MCF 10A (cell line): ENCODE data around the gene YIPF6. TPM values are rescaled to one million over a fixed set of nuclear protein-coding genes. Genes with fewer than 3 reads are reported as not detected.
"Not testable (repeated sequence)": the region's sequence is repeated elsewhere in the genome, so short reads cannot be mapped to it uniquely, and the experiment has no call there.

Experiments used
- BruUV-seq: library from RNA; stranded (reverse); fragments of 400-500 nt; replicated peaks from 2 replicates; lab custom pipeline; 2021; lab: Mats Ljungman, UMichigan
- CTCF ChIA-PET: fragments of 300-600 bp; sonication (Branson Sonifier 250); formaldehyde crosslinking; extraction: SDS; loops from one replicate; lab custom pipeline; 2021; ENCODE audit warnings: antibody characterized with exemption, inconsistent platforms; lab: Yijun Ruan, JAX
- POLR2A ChIA-PET: fragments of 300-600, 350-650 bp; sonication (Branson Sonifier 250); formaldehyde crosslinking; extraction: SDS; loops from one replicate; lab custom pipeline; 2020; ENCODE audit warnings: antibody characterized with exemption, inconsistent platforms; lab: Yijun Ruan, JAX
- DNase-seq: peaks from one replicate; pipeline ENCODE4 v3.0.0-alpha.2; 2018; ENCODE audit not compliant: unreplicated experiment
- H3K27ac Mint-ChIP-seq: one replicate; pipeline ENCODE4 v1.8.0; 2022; ENCODE audit warnings: mild to moderate bottlenecking, low read depth, mixed read lengths; ENCODE audit not compliant: unreplicated experiment
- H3K27me3 Mint-ChIP-seq: one replicate; pipeline ENCODE4 v1.8.0; 2022; ENCODE audit warnings: mixed read lengths; ENCODE audit not compliant: insufficient read depth, unreplicated experiment
- H3K36me3 Mint-ChIP-seq: one replicate; pipeline ENCODE4 v1.8.0; 2022; ENCODE audit warnings: mild to moderate bottlenecking, moderate library complexity, mixed read lengths; ENCODE audit not compliant: insufficient read depth, unreplicated experiment
- H3K4me1 Mint-ChIP-seq: one replicate; pipeline ENCODE4 v1.8.0; 2022; ENCODE audit warnings: mixed read lengths; ENCODE audit not compliant: insufficient read depth, unreplicated experiment
- H3K4me3 Mint-ChIP-seq: one replicate; pipeline ENCODE4 v1.8.0; 2022; ENCODE audit warnings: mild to moderate bottlenecking, moderate library complexity, mixed read lengths; ENCODE audit not compliant: unreplicated experiment
- H3K9me3 Mint-ChIP-seq: one replicate; pipeline ENCODE4 v1.8.0; 2022; ENCODE audit warnings: mixed read lengths; ENCODE audit not compliant: unreplicated experiment
- CTCF ChIP-seq: fragments of 200-600 bp; IDR thresholded peaks from one replicate; pipeline ENCODE4 v1.8.0; 2022; ENCODE audit warnings: antibody characterized with exemption, mild to moderate bottlenecking; ENCODE audit not compliant: unreplicated experiment
- intact Hi-C: fragments of 100-400 bp; cut with micrococcal nuclease; formaldehyde crosslinking; loops from 2 replicates; pipeline ENCODE4 v1.14.1; 2022
- total RNA-seq: library from RNA; stranded (reverse); gene quantifications from 2 replicates; pipeline ENCODE4 v1.2.3, GENCODE V29; 2022

YIPF6 gene
- total RNA-seq, 1 experiment from 2014 or later = 44.6 TPM

GRCh38 chrX:68503836-68504636, 5.2 kb downstream of the YIPF6 start:
- H3K36me3 Mint-ChIP-seq = peaks cover 6% of the 10 kb centered on the region

GRCh38 chrX:68506649-68507048, 7.8 kb downstream of the YIPF6 start:
- Mint-ChIP-seq H3K9me3 (no peaks in the 10 kb centered on the region), H3K27me3 (peaks cover 17% of the 10 kb centered on the region), H3K4me1 (peaks cover 7% of the 10 kb centered on the region), H3K4me3 (no peak overlapping the region), H3K27ac (no peak overlapping the region), H3K36me3 (peaks cover 17% of the 10 kb centered on the region)
- no TSS peak for BruUV-seq
- CTCF ChIA-PET = interaction anchor here (0.7 to 7.7 kb wide), 3 partner anchors 18 to 1112 kb away, joined by 3 to 45 read pairs (median 5); no protein-coding TSS in a partner anchor
- POLR2A ChIA-PET = interaction anchor here (1.0 kb wide), 1 partner anchor 310 kb away, joined by 5 read pairs; no protein-coding TSS in a partner anchor
- no peak for TF ChIP-seq CTCF
- intact Hi-C loops = no loop called here
- DNase-seq = no peak

More at GRCh38 chrX:68503836-68504636, 5.2 kb downstream of the YIPF6 start:
- Mint-ChIP-seq H3K4me1 (peaks cover 7% of the 10 kb centered on the region), H3K27me3 (peaks cover 17% of the 10 kb centered on the region), H3K4me3 (no peak overlapping the region), H3K27ac (peak overlapping the region; percentile 63), H3K9me3 (no peaks in the 10 kb centered on the region)
- POLR2A ChIA-PET = no interaction called here
- intact Hi-C loops = no loop called here
- CTCF ChIA-PET = interaction anchor here (0.5 kb wide), 3 partner anchors 9 to 321 kb away, joined by 3 to 5 read pairs (median 4); no protein-coding TSS in a partner anchor
- DNase-seq = peak; percentile 70
- no peak for TF ChIP-seq CTCF
- BruUV-seq = no TSS peak

- DNase-seq = no peak
- BruUV-seq = no TSS peak
- Mint-ChIP-seq H3K27ac (no peak overlapping the region), H3K4me3 (no peak overlapping the region), H3K36me3 (peaks cover 35% of the 10 kb centered on the region), H3K4me1 (peaks cover 7% of the 10 kb centered on the region), H3K9me3 (no peaks in the 10 kb centered on the region), H3K27me3 (peaks cover 17% of the 10 kb centered on the region)
- no peak for TF ChIP-seq CTCF
- intact Hi-C loops = no loop called here
- CTCF ChIA-PET = interaction anchor here (0.6 to 7.7 kb wide), 8 partner anchors 8 to 745 kb away, joined by 3 to 45 read pairs (median 4); no protein-coding TSS in a partner anchor
- POLR2A ChIA-PET = interaction anchor here (1.1 to 2.0 kb wide), 2 partner anchors 9 to 11 kb away, joined by 5 to 6 read pairs; no protein-coding TSS in a partner anchor
Measured at GRCh38 chrX:68508799-68509198, 9.9 kb downstream of the YIPF6 start.

- intact Hi-C loops = loop anchor here (1.0 kb wide), 4 partner anchors 139 to 314 kb away; no protein-coding TSS in a partner anchor
- Mint-ChIP-seq H3K9me3 (no peaks in the 10 kb centered on the region), H3K36me3 (peaks cover 54% of the 10 kb centered on the region), H3K27ac (no peak overlapping the region), H3K4me3 (no peak overlapping the region), H3K27me3 (peaks cover 17% of the 10 kb centered on the region), H3K4me1 (no peaks in the 10 kb centered on the region)
- no TSS peak for BruUV-seq
- POLR2A ChIA-PET = interaction anchor here (1.2 kb wide), 1 partner anchor 296 kb away, joined by 3 read pairs; no protein-coding TSS in a partner anchor
- CTCF ChIA-PET = interaction anchor here (0.6 to 7.7 kb wide), 20 partner anchors 9 to 875 kb away, joined by 3 to 45 read pairs (median 4); partner anchors contain the start of gene OPHN1
- peak; percentile 68 for DNase-seq
- TF ChIP-seq CTCF = peak; percentile 81
Measured at GRCh38 chrX:68511255-68511654, 12.4 kb downstream of the YIPF6 start.

GRCh38 chrX:68524680-68525079, 25.8 kb downstream of the YIPF6 start:
- H3K27ac Mint-ChIP-seq, intact Hi-C loops, POLR2A ChIA-PET, BruUV-seq, H3K9me3 Mint-ChIP-seq, H3K4me3 Mint-ChIP-seq, DNase-seq, H3K4me1 Mint-ChIP-seq: not testable (repeated sequence)
- CTCF ChIA-PET = interaction anchor here (0.6 kb wide), 1 partner anchor 708 kb away, joined by 3 read pairs; no protein-coding TSS in a partner anchor
- H3K27me3 Mint-ChIP-seq = peaks cover 33% of the 10 kb centered on the region
- peaks cover 65% of the 10 kb centered on the region for H3K36me3 Mint-ChIP-seq
